Fibroblast of lung (primary cell): ENCODE measurements around the gene GADL1. TPM values are rescaled to one million over a fixed set of nuclear protein-coding genes. Genes with fewer than 3 reads are reported as not detected.

Experiments
- DNase-seq, 2 donors: peaks; one replicate each; pipeline versions ENCODE4 v3.0.0 to v3.0.0-alpha.2; 2010; ENCODE audit warnings: low read depth in 2 of 2
- H2AFZ ChIP-seq: 2 replicates; pipeline ENCODE4 v1.5.1; 2012; ENCODE audit warnings: low read length, control low read depth, inconsistent platforms
- H3K27ac ChIP-seq: 2 replicates; pipeline ENCODE4 v1.5.1; 2011; ENCODE audit warnings: low read length, control low read depth; ENCODE audit not compliant: insufficient read depth
- H3K27me3 ChIP-seq: 2 replicates; pipeline ENCODE4 v1.5.1; 2011; ENCODE audit warnings: mild to moderate bottlenecking, low read length; ENCODE audit not compliant: control insufficient read depth, insufficient read depth
- H3K36me3 ChIP-seq: 2 replicates; pipeline ENCODE4 v1.5.1; 2011; ENCODE audit warnings: low read length; ENCODE audit not compliant: control insufficient read depth, insufficient read depth
- H3K4me1 ChIP-seq: 2 replicates; pipeline ENCODE4 v1.5.1; 2011; ENCODE audit warnings: low read length; ENCODE audit not compliant: control insufficient read depth, insufficient read depth; ENCODE audit errors: extremely low read depth
- H3K4me2 ChIP-seq: 2 replicates; pipeline ENCODE4 v1.5.1; 2011; ENCODE audit warnings: low read length, control low read depth; ENCODE audit not compliant: insufficient read depth; ENCODE audit errors: extremely low read depth
- H3K4me3 ChIP-seq, 4 experiments: fragments of 200-600 bp in 1 of 4; sonication (generic) in 1 of 4; replicated peaks in 1 of 4; 2 replicates each; pipeline ENCODE4 v1.5.1; 2011 to 2016; ENCODE audit warnings: low read length in 4 of 4, low read depth in 3 of 4, mild to moderate bottlenecking in 3 of 4, control low read depth in 2 of 4, inconsistent platforms in 1 of 4, mixed read lengths in 1 of 4; ENCODE audit not compliant: insufficient read depth in 1 of 4; ENCODE audit errors: control extremely low read depth in 1 of 4
- H3K79me2 ChIP-seq: 2 replicates; pipeline ENCODE4 v1.5.1; 2012; ENCODE audit warnings: mild to moderate bottlenecking, low read length, inconsistent platforms; ENCODE audit not compliant: control insufficient read depth, insufficient read depth
- H3K9ac ChIP-seq: 2 replicates; pipeline ENCODE4 v1.5.1; 2011; ENCODE audit warnings: mild to moderate bottlenecking, low read length, control low read depth; ENCODE audit not compliant: insufficient read depth
- H3K9me3 ChIP-seq: 2 replicates; pipeline ENCODE4 v1.5.1; 2012; ENCODE audit warnings: low read depth, low read length; ENCODE audit not compliant: control insufficient read depth, insufficient read depth
- H4K20me1 ChIP-seq: 2 replicates; pipeline ENCODE4 v1.5.1; 2011; ENCODE audit warnings: low read length; ENCODE audit not compliant: control insufficient read depth, insufficient read depth; ENCODE audit errors: extremely low read depth
- EZH2 ChIP-seq: IDR thresholded peaks from 2 replicates; pipeline ENCODE4 v1.5.1; 2012; ENCODE audit warnings: low read length, control low read depth, mild to moderate bottlenecking; ENCODE audit errors: missing control alignments
- polyA plus RNA-seq, 2 donors: library from polyadenylated mRNA; depleted of rRNA in 1 of 2; stranded (reverse) in 1 of 2; unstranded in 1 of 2; fragments of >200 nt; gene quantifications; 2 replicates each; pipeline ENCODE4 v1.2.1, GENCODE V29; 2011 to 2012; ENCODE audit warnings: missing spikeins in 1 of 2
- total RNA-seq: library from RNA; depleted of rRNA; stranded (reverse); fragments of >200 nt; gene quantifications from 2 replicates; pipeline ENCODE4 v1.2.1, GENCODE V29; 2014
- TF ChIP-seq, protein P1 (sequence below), 2 donors: IDR thresholded peaks in 1 of 2; conservative IDR thresholded peaks in 1 of 2; 1 replicate in 1 of 2; 2 replicates in 1 of 2; pipeline ENCODE4 v1.5.1; 2011 to 2012; ENCODE audit warnings: low read length in 2 of 2, control low read depth in 1 of 2, inconsistent platforms in 1 of 2, low read depth in 1 of 2, mild to moderate bottlenecking in 1 of 2

GADL1 gene
- total and polyA plus RNA-seq, 2 donors (not counting 1 experiment from before 2014, with no cell fraction given) = 0.18 to 3.6 TPM

DNA sequence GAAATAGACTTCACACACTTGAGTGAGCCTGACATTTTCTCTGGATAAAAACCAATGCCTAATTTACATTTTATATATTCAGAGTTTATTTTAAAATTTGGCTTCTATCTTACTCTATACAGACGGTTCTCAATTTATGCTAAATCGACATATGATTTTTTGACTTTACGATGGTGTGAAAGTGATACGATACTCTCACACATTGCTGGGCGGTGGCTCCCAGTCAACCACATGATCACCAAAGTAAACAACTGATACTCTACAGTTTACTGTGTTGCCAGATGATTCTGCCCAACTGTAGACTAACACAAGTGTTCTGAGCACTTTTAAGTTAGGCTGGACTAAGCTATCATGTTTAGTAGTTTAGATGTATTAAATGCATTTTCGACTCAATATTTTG, 25.1 kb upstream of the GADL1 start:
- Histone ChIP-seq H3K4me3 (no peak overlapping the region), H3K27me3 (no peaks in the 10 kb centered on the region), H3K27ac (no peak overlapping the region), H3K4me2 (no peak overlapping the region), H3K9me3 (no peaks in the 10 kb centered on the region), H4K20me1 (no peaks in the 10 kb centered on the region), H3K9ac (no peak overlapping the region), H3K79me2 (no peaks in the 10 kb centered on the region), H3K4me1 (no peaks in the 10 kb centered on the region), H2AFZ (no peak overlapping the region), H3K36me3 (no peaks in the 10 kb centered on the region)
- TF ChIP-seq, protein P1, sequence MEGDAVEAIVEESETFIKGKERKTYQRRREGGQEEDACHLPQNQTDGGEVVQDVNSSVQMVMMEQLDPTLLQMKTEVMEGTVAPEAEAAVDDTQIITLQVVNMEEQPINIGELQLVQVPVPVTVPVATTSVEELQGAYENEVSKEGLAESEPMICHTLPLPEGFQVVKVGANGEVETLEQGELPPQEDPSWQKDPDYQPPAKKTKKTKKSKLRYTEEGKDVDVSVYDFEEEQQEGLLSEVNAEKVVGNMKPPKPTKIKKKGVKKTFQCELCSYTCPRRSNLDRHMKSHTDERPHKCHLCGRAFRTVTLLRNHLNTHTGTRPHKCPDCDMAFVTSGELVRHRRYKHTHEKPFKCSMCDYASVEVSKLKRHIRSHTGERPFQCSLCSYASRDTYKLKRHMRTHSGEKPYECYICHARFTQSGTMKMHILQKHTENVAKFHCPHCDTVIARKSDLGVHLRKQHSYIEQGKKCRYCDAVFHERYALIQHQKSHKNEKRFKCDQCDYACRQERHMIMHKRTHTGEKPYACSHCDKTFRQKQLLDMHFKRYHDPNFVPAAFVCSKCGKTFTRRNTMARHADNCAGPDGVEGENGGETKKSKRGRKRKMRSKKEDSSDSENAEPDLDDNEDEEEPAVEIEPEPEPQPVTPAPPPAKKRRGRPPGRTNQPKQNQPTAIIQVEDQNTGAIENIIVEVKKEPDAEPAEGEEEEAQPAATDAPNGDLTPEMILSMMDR (conservative IDR thresholded peaks at IDR 0.05 in 1 of 2, IDR thresholded peaks at IDR 0.05 in 1 of 2; ENCODE audit: low read depth in 1 of 2, low read length in 2 of 2) = no peak
- no peak for TF ChIP-seq EZH2
- no peak for DNase-seq

- H4K20me1 ChIP-seq = no peaks in the 10 kb centered on the region
- no peaks in the 10 kb centered on the region for H3K9me3 ChIP-seq
- H3K36me3 ChIP-seq = no peaks in the 10 kb centered on the region
- H3K4me1 ChIP-seq = no peaks in the 10 kb centered on the region
- H3K79me2 ChIP-seq = no peaks in the 10 kb centered on the region
- no peaks in the 10 kb centered on the region for H3K27me3 ChIP-seq
- TF ChIP-seq, protein P1 (conservative IDR thresholded peaks at IDR 0.05 in 1 of 2, IDR thresholded peaks at IDR 0.05 in 1 of 2; ENCODE audit: low read depth in 1 of 2, low read length in 2 of 2) = no peak
- TF ChIP-seq EZH2 = no peak
- no peak overlapping the region for H2AFZ ChIP-seq
- H3K4me2 ChIP-seq = no peak overlapping the region
- H3K4me3 ChIP-seq = no peak overlapping the region
- DNase-seq = no peak
- no peak overlapping the region for H3K9ac ChIP-seq
- H3K27ac ChIP-seq = no peak overlapping the region
Measured at GRCh38 chr3:30918761-30919160, 24.3 kb upstream of the GADL1 start.

GRCh38 chr3:30915782-30916181, 21.3 kb upstream of the GADL1 start:
- H3K4me3 ChIP-seq = no peak overlapping the region
- peak in 1 of 2 donors; percentile 36 for DNase-seq
- no peak overlapping the region for H3K9ac ChIP-seq
- H3K9me3 ChIP-seq = no peaks in the 10 kb centered on the region
- no peaks in the 10 kb centered on the region for H3K36me3 ChIP-seq
- no peak overlapping the region for H3K27ac ChIP-seq
- H3K4me1 ChIP-seq = no peaks in the 10 kb centered on the region
- TF ChIP-seq EZH2 = no peak
- TF ChIP-seq, protein P1 (conservative IDR thresholded peaks at IDR 0.05 in 1 of 2, IDR thresholded peaks at IDR 0.05 in 1 of 2; ENCODE audit: low read depth in 1 of 2, low read length in 2 of 2) = no peak
- no peak overlapping the region for H3K4me2 ChIP-seq
- no peak overlapping the region for H2AFZ ChIP-seq
- no peaks in the 10 kb centered on the region for H3K79me2 ChIP-seq
- H3K27me3 ChIP-seq = no peaks in the 10 kb centered on the region
- no peaks in the 10 kb centered on the region for H4K20me1 ChIP-seq
